Activated CD4-positive, alpha-beta memory T cell treated with anti-CD3 and anti-CD28 coated beads, Interleukin-2, amount 10 ng/mL, durations not matched to agents 7 days and 5 days (primary cell): Measurements from ENCODE around the gene FUNDC2. TPM values are rescaled to one million over a fixed set of nuclear protein-coding genes. Genes with fewer than 3 reads are reported as not detected.
A peak's percentile ranks its signal among the peaks of the same experiment; 100 is the strongest.

Experiments used
- CTCF ChIA-PET: fragments of 350-600 bp; sonication (Branson Sonifier 250); formaldehyde crosslinking; loops from one replicate; lab custom pipeline; 2021; ENCODE audit warnings: antibody characterized with exemption, inconsistent platforms; lab: Charles Lee
- POLR2A ChIA-PET: fragments of 350-600 bp; sonication (Branson Sonifier 250); formaldehyde crosslinking; loops from one replicate; lab custom pipeline; 2021; ENCODE audit warnings: antibody characterized with exemption; lab: Charles Lee
- DNase-seq: peaks from one replicate; pipeline ENCODE4 v3.0.0-alpha.2; 2020
- H3K27ac Mint-ChIP-seq: one replicate; pipeline ENCODE4 v1.8.0; 2021; ENCODE audit warnings: mild to moderate bottlenecking, mixed read lengths
- H3K27me3 Mint-ChIP-seq: one replicate; pipeline ENCODE4 v1.8.0; 2021; ENCODE audit warnings: mixed read lengths
- H3K36me3 Mint-ChIP-seq: one replicate; pipeline ENCODE4 v1.8.0; 2021; ENCODE audit warnings: low read depth, mixed read lengths
- H3K4me1 Mint-ChIP-seq: one replicate; pipeline ENCODE4 v1.8.0; 2021; ENCODE audit warnings: mixed read lengths
- H3K4me3 Mint-ChIP-seq: one replicate; pipeline ENCODE4 v1.8.0; 2021; ENCODE audit warnings: mild to moderate bottlenecking, mixed read lengths
- H3K9me3 Mint-ChIP-seq: one replicate; pipeline ENCODE4 v1.8.0; 2021; ENCODE audit warnings: mixed read lengths
- total RNA-seq, 2 experiments: library from RNA; stranded (reverse); gene quantifications; one replicate each; pipeline ENCODE4 v1.2.3, GENCODE V29; 2021

Gene FUNDC2
- total RNA-seq, 2 experiments from 2014 or later: 45.7 to 49.9 TPM

DNA sequence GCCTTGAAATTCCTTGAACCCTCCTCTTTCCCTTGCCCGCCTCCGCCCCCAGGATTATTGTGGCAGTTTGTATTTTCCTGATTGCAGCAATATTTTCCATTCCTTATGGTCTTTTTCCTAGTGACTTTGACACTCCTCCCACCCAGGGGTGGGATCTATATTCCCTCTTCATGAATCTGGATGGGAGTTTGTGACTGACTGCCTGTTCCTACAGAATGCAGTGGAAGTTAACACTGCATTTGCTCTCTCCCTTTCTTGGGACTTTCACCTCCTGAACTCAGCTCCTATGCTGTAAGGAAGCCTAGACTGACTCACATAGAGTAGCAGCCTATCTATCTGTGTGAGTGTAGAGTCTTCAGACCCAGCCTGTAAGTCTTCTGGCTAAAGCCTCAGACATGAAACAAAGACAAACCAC lies 2.2 kb downstream of the FUNDC2 start:
- Mint-ChIP-seq H3K27me3 (peaks cover 4% of the 10 kb centered on the region), H3K4me3 (no peak overlapping the region), H3K9me3 (no peaks in the 10 kb centered on the region), H3K27ac (peak overlapping the region; percentile 96), H3K36me3 (no peaks in the 10 kb centered on the region), H3K4me1 (peaks cover 26% of the 10 kb centered on the region)
- DNase-seq: no peak
- POLR2A ChIA-PET: interaction anchor here (1.5 kb wide), 1 partner anchor 42 kb away, joined by 6 read pairs; the partner anchor contains the start of genes BRCC3, CMC4 and MTCP1
- CTCF ChIA-PET: no interaction called here

- ChIA-PET CTCF (interaction anchor here (0.7 kb wide), 1 partner anchor 25 kb away, joined by 3 read pairs; no protein-coding TSS in a partner anchor), POLR2A (no interaction called here)
- H3K27me3 Mint-ChIP-seq: no peaks in the 10 kb centered on the region
- H3K27ac Mint-ChIP-seq: no peak overlapping the region
- no peak for DNase-seq
- H3K36me3 Mint-ChIP-seq: peaks cover 18% of the 10 kb centered on the region
- H3K4me3 Mint-ChIP-seq: no peak overlapping the region
- no peaks in the 10 kb centered on the region for H3K9me3 Mint-ChIP-seq
- H3K4me1 Mint-ChIP-seq: peaks cover 23% of the 10 kb centered on the region
Observed at GRCh38 chrX:155031657-155032056, 5.0 kb downstream of the FUNDC2 start.

GRCh38 chrX:155035688-155036087 lies 9.0 kb downstream of the FUNDC2 start:
- H3K36me3 Mint-ChIP-seq: peaks cover 26% of the 10 kb centered on the region
- H3K27me3 Mint-ChIP-seq: no peaks in the 10 kb centered on the region
- ChIA-PET POLR2A (interaction anchor here (1.5 kb wide), 1 partner anchor 9 kb away, joined by 3 read pairs; the partner anchor contains the start of gene FUNDC2), CTCF (no interaction called here)
- no peak overlapping the region for H3K4me3 Mint-ChIP-seq
- H3K9me3 Mint-ChIP-seq: no peaks in the 10 kb centered on the region
- H3K27ac Mint-ChIP-seq: no peak overlapping the region
- H3K4me1 Mint-ChIP-seq: peaks cover 6% of the 10 kb centered on the region
- no peak for DNase-seq

DNA sequence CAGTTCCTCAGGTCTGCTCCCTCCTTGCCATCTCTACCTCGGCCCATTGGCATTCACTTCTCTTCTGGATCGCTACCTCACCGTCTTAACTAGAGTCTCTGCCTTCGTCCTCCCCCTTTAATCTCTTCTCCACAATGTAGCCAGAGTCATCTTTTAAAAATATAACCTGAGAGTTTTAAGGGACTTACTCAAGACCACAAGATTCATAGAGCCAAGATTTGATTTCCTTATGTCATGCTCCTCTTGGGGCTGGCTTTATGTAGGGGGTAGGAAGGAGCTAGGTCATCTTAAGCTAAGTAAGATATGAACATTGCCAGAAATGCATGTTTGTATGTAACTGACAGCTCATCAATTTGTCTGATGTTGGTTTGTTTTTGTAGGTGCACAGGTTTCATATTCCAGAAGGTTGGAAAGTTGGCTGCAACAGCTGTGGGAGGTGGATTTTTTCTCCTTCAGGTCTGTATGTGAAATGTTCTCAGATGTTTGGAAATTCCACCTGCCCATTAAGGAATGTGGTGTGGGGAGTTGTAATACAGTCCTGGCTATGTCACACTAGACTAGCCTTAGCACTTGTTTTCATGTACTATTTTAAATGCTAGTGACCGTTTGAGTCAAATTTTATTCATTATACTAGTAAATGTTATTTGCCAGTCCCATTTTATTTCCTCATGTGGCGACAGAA lies 19.6 kb downstream of the FUNDC2 start:
- ChIA-PET CTCF (interaction anchor here (0.9 kb wide), 1 partner anchor 11 kb away, joined by 4 read pairs; no protein-coding TSS in a partner anchor), POLR2A (no interaction called here)
- Mint-ChIP-seq H3K36me3 (peaks cover 6% of the 10 kb centered on the region), H3K9me3 (no peaks in the 10 kb centered on the region), H3K27ac (no peak overlapping the region), H3K4me1 (peaks cover 3% of the 10 kb centered on the region), H3K27me3 (no peaks in the 10 kb centered on the region), H3K4me3 (no peak overlapping the region)
- no peak for DNase-seq

- no peak overlapping the region for H3K4me3 Mint-ChIP-seq
- H3K4me1 Mint-ChIP-seq: peaks cover 3% of the 10 kb centered on the region
- H3K27me3 Mint-ChIP-seq: no peaks in the 10 kb centered on the region
- peaks cover 9% of the 10 kb centered on the region for H3K36me3 Mint-ChIP-seq
- no peak overlapping the region for H3K27ac Mint-ChIP-seq
- no peaks in the 10 kb centered on the region for H3K9me3 Mint-ChIP-seq
- CTCF ChIA-PET: interaction anchor here (0.9 kb wide), 1 partner anchor 10 kb away, joined by 4 read pairs; no protein-coding TSS in a partner anchor
- POLR2A ChIA-PET: no interaction called here
- DNase-seq: no peak
Observed at GRCh38 chrX:155046811-155047528, 20.3 kb downstream of the FUNDC2 start.

GRCh38 chrX:155048977-155049619 lies 22.5 kb downstream of the FUNDC2 start:
- Mint-ChIP-seq H3K27me3 (no peaks in the 10 kb centered on the region), H3K36me3 (peaks cover 17% of the 10 kb centered on the region)

GRCh38 chrX:155052738-155053498 lies 26.3 kb downstream of the FUNDC2 start:
- peaks cover 18% of the 10 kb centered on the region for H3K36me3 Mint-ChIP-seq
- H3K27me3 Mint-ChIP-seq: no peaks in the 10 kb centered on the region
- ChIA-PET CTCF (no interaction called here), POLR2A (no interaction called here)
- H3K4me3 Mint-ChIP-seq: no peak overlapping the region
- H3K4me1 Mint-ChIP-seq: peaks cover 39% of the 10 kb centered on the region
- no peak overlapping the region for H3K27ac Mint-ChIP-seq
- no peaks in the 10 kb centered on the region for H3K9me3 Mint-ChIP-seq
- DNase-seq: no peak

More at GRCh38 chrX:155048977-155049619, 22.5 kb downstream of the FUNDC2 start:
- H3K27ac Mint-ChIP-seq: no peak overlapping the region
- H3K4me1 Mint-ChIP-seq: peaks cover 15% of the 10 kb centered on the region
- POLR2A ChIA-PET: interaction anchor here (1.1 kb wide), 1 partner anchor 22 kb away, joined by 5 read pairs; the partner anchor contains the start of gene FUNDC2
- no peaks in the 10 kb centered on the region for H3K9me3 Mint-ChIP-seq
- peak; percentile 40 for DNase-seq
- CTCF ChIA-PET: interaction anchor here (0.6 to 2.2 kb wide), 10 partner anchors 8 to 132 kb away, joined by 3 to 5 read pairs (median 4); partner anchors contain the start of gene FUNDC2
- H3K4me3 Mint-ChIP-seq: no peak overlapping the region

GRCh38 chrX:155053656-155054055 lies 27.0 kb downstream of the FUNDC2 start:
- Mint-ChIP-seq H3K36me3 (peaks cover 16% of the 10 kb centered on the region), H3K27me3 (no peaks in the 10 kb centered on the region), H3K9me3 (no peaks in the 10 kb centered on the region), H3K4me3 (no peak overlapping the region), H3K4me1 (peaks cover 38% of the 10 kb centered on the region), H3K27ac (no peak overlapping the region)
- CTCF ChIA-PET: no interaction called here
- DNase-seq: no peak
- POLR2A ChIA-PET: no interaction called here

GRCh38 chrX:155054255-155054654 lies 27.6 kb downstream of the FUNDC2 start:
- DNase-seq: no peak
- H3K9me3 Mint-ChIP-seq: no peaks in the 10 kb centered on the region
- H3K4me3 Mint-ChIP-seq: no peak overlapping the region
- peaks cover 35% of the 10 kb centered on the region for H3K4me1 Mint-ChIP-seq
- peaks cover 16% of the 10 kb centered on the region for H3K36me3 Mint-ChIP-seq
- H3K27me3 Mint-ChIP-seq: no peaks in the 10 kb centered on the region
- CTCF ChIA-PET: no interaction called here
- POLR2A ChIA-PET: interaction anchor here (3.1 kb wide), 1 partner anchor 17 kb away, joined by 13 read pairs; the partner anchor contains the start of genes BRCC3, CMC4 and MTCP1
- no peak overlapping the region for H3K27ac Mint-ChIP-seq

DNA sequence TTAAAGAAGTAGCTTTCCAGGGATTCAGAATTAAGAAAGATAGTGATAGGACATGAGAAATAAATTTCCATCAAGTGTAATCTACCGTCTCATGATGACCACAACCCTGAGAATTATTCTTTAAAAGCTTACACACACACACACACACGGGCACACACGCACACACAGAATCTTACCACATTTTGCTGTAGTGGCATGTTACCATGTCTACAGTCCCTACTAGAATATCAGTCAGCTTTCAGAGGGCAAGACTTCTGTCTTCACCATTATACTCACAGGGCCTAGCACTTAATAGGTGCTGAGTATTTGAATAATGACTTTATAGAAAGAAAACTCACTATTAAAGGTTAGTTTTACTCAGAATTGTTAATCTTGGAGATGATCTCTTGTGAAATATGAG lies 28.9 kb downstream of the FUNDC2 start:
- ChIA-PET CTCF (interaction anchor here (1.2 to 3.4 kb wide), 2 partner anchors 75 to 138 kb away, joined by 3 to 16 read pairs; no protein-coding TSS in a partner anchor), POLR2A (interaction anchor here (3.1 kb wide), 1 partner anchor 15 kb away, joined by 13 read pairs; the partner anchor contains the start of genes BRCC3, CMC4 and MTCP1)
- DNase-seq: no peak
- H3K36me3 Mint-ChIP-seq: peaks cover 16% of the 10 kb centered on the region
- H3K4me3 Mint-ChIP-seq: no peak overlapping the region
- peaks cover 35% of the 10 kb centered on the region for H3K4me1 Mint-ChIP-seq
- H3K27ac Mint-ChIP-seq: no peak overlapping the region
- H3K27me3 Mint-ChIP-seq: no peaks in the 10 kb centered on the region
- H3K9me3 Mint-ChIP-seq: no peaks in the 10 kb centered on the region

DNA sequence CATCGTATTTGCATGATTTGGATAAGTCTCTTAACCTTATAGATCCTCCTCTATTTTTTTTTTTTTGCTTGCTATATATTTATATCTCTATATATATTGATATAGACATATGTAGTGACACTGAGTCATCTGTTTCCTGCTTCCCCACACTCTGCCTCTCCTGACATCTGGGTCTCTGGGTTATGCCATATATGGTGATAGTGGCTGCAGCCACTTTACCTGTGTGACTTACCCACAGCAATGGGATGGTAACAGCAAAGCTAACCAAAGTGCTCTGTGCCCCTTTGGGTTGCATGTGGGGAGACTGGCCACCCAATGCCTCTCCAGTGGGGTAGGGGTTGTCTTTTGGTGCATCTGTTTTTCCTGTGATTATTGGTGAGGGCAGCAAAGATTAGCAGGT lies 29.8 kb downstream of the FUNDC2 start:
- H3K4me3 Mint-ChIP-seq: no peak overlapping the region
- CTCF ChIA-PET: interaction anchor here (0.6 to 3.4 kb wide), 16 partner anchors 8 to 139 kb away, joined by 3 to 23 read pairs (median 4); partner anchors contain the start of genes CMC4, F8, FUNDC2 and MTCP1
- POLR2A ChIA-PET: interaction anchor here (0.8 to 3.1 kb wide), 4 partner anchors 12 to 76 kb away, joined by 3 to 13 read pairs (median 4); partner anchors contain the start of genes BRCC3, CMC4, FUNDC2 and MTCP1
- H3K9me3 Mint-ChIP-seq: no peaks in the 10 kb centered on the region
- DNase-seq: peak; percentile 17
- H3K36me3 Mint-ChIP-seq: peaks cover 19% of the 10 kb centered on the region
- no peaks in the 10 kb centered on the region for H3K27me3 Mint-ChIP-seq
- H3K27ac Mint-ChIP-seq: peak overlapping the region; percentile 67
- peaks cover 35% of the 10 kb centered on the region for H3K4me1 Mint-ChIP-seq
